A549 treated with Mapracorat at 1 μM for 4 hours (cell line): ENCODE measurements around the gene AKAP3. TPM values are rescaled to one million over a fixed set of nuclear protein-coding genes. Genes with fewer than 3 reads are reported as not detected.

Experiments
- total RNA-seq: library from RNA; stranded (reverse); fragments of 200-300 nt; extraction: Qiagen RNA extraction; gene quantifications from 5 replicates; pipeline ENCODE4 v1.2.3, GENCODE V29; 2022

AKAP3 gene
- 0.05 to 0.38 TPM (median 0.18 TPM) in 5 replicates for total RNA-seq

GRCh38 chr12:4648501-4649357 is at the start of gene AKAP3, which contains the start of gene NDUFA9:
Gene AKAP3, minus strand, starts transcription at chr12:4649051. Its CDS starts 10,855 bp downstream, at chr12:4638196.
Gene NDUFA9, plus strand, starts transcription at chr12:4649114. Its CDS starts 13 bp downstream, at chr12:4649127.

Other genes with a start within 250 kb of the AKAP3 start
- gene FGF6, start 203.2 kb downstream of the AKAP3 start, total RNA-seq = not detected in 5 replicates
- gene RAD51AP1, start 110.2 kb downstream of the AKAP3 start, total RNA-seq = 15.2 to 23.3 TPM (median 18.4 TPM) in 5 replicates
- gene DYRK4, start 86.8 kb downstream of the AKAP3 start, total RNA-seq = 41.3 to 51.6 TPM (median 43.9 TPM) in 5 replicates
- 106 to 122 TPM (median 111 TPM) in 5 replicates for gene NDUFA9, start 63 bp upstream of the AKAP3 start, total RNA-seq
- not detected in 5 replicates for gene GALNT8, start 71.3 kb upstream of the AKAP3 start, total RNA-seq